H1 (cell line): ENCODE results near the gene CHD5. TPM values are rescaled to one million over a fixed set of nuclear protein-coding genes. Genes with fewer than 3 reads are reported as not detected.

ENCODE experiments used
- CTCF ChIA-PET: fragments of 300-600 bp; sonication (Branson Sonifier 250); formaldehyde crosslinking; loops from one replicate; lab custom pipeline; 2021; ENCODE audit not compliant: partially characterized antibody; lab: Charles Lee
- POLR2A ChIA-PET: fragments of 300-600 bp; sonication (Branson Sonifier 250); formaldehyde crosslinking; loops from one replicate; lab custom pipeline; 2021; ENCODE audit warnings: inconsistent platforms; ENCODE audit not compliant: partially characterized antibody; lab: Charles Lee
- DNase-seq, 2 experiments: peaks; one replicate each; pipeline versions ENCODE4 v3.0.0 to v3.0.0-alpha.2; 2010 to 2022; ENCODE audit warnings: low spot score in 2 of 2, low read depth in 1 of 2, mixed read lengths in 1 of 2
- FAIRE-seq: peaks from 2 replicates; lab custom pipeline; 2011; peaks lifted over from hg19 to GRCh38; lab: Jason Lieb, UNC
- H2AFZ ChIP-seq: 2 replicates; pipeline ENCODE4 v1.8.1; 2012; ENCODE audit warnings: low read length, inconsistent platforms
- H2AK5ac ChIP-seq: 2 replicates; pipeline ENCODE4 v1.6.1; 2013; ENCODE audit warnings: low read depth, low read length
- H2BK120ac ChIP-seq: replicated peaks from 2 replicates; pipeline ENCODE3; 2013; ENCODE audit warnings: low read depth, low read length, inconsistent platforms
- H2BK12ac ChIP-seq: 2 replicates; pipeline ENCODE4 v1.6.1; 2013; ENCODE audit warnings: low read depth, low read length
- H2BK15ac ChIP-seq: 2 replicates; pipeline ENCODE4 v1.6.1; 2013; ENCODE audit warnings: low read length
- H2BK20ac ChIP-seq: 2 replicates; pipeline ENCODE4 v1.6.1; 2013; ENCODE audit warnings: low read length
- H2BK5ac ChIP-seq: 2 replicates; pipeline ENCODE4 v1.6.1; 2013; ENCODE audit warnings: low read depth, low read length
- H3K14ac ChIP-seq: 2 replicates; pipeline ENCODE4 v1.6.1; 2013; ENCODE audit warnings: inconsistent platforms; ENCODE audit not compliant: insufficient read length
- H3K18ac ChIP-seq: 2 replicates; pipeline ENCODE4 v1.6.1; 2013; ENCODE audit warnings: low read length; ENCODE audit errors: extremely low read depth
- H3K23ac ChIP-seq: 2 replicates; pipeline ENCODE4 v1.6.1; 2013; ENCODE audit warnings: inconsistent platforms; ENCODE audit not compliant: insufficient read length
- H3K23me2 ChIP-seq: 2 replicates; pipeline ENCODE4 v1.6.1; 2013; ENCODE audit warnings: low read depth, low read length
- H3K27ac ChIP-seq: 2 replicates; pipeline ENCODE4 v1.6.1; 2011; ENCODE audit warnings: low read depth, low read length, inconsistent platforms
- H3K27me3 ChIP-seq, 4 experiments: replicated peaks in 1 of 4; 1 replicate in 1 of 4; 2 replicates in 3 of 4; pipeline versions ENCODE4 v1.6.1 to v1.8.1; 2011 to 2013; ENCODE audit warnings: low read length in 3 of 4, mild to moderate bottlenecking in 3 of 4, inconsistent platforms in 2 of 4, mixed read lengths in 2 of 4, moderate library complexity in 1 of 4; ENCODE audit not compliant: control insufficient read depth in 3 of 4, insufficient read depth in 3 of 4; ENCODE audit errors: extremely low read depth in 1 of 4
- H3K36me3 ChIP-seq, 4 experiments: 2 replicates each; pipeline versions ENCODE4 v1.6.1 to v1.8.1; 2011 to 2013; ENCODE audit warnings: mild to moderate bottlenecking in 4 of 4, low read length in 3 of 4, moderate library complexity in 2 of 4, control low read depth in 1 of 4, inconsistent platforms in 1 of 4; ENCODE audit not compliant: insufficient read depth in 4 of 4, control insufficient read depth in 2 of 4
- H3K4ac ChIP-seq: replicated peaks from 2 replicates; pipeline ENCODE3; 2013; ENCODE audit warnings: low read length, low read depth, mixed read lengths, inconsistent platforms; ENCODE audit not compliant: insufficient read length
- H3K4me1 ChIP-seq, 4 experiments: replicated peaks in 1 of 4; 1 replicate in 1 of 4; 2 replicates in 3 of 4; pipeline versions ENCODE4 v1.6.1 to v1.8.1; 2011 to 2013; ENCODE audit warnings: low read length in 3 of 4, inconsistent platforms in 2 of 4, mixed read lengths in 1 of 4; ENCODE audit not compliant: insufficient read depth in 4 of 4, control insufficient read depth in 3 of 4
- H3K4me2 ChIP-seq, 2 experiments: 2 replicates each; pipeline versions ENCODE4 v1.6.1 to v1.8.1; 2011 to 2013; ENCODE audit warnings: low read depth in 2 of 2, low read length in 2 of 2, control low read depth in 1 of 2, inconsistent platforms in 1 of 2, mild to moderate bottlenecking in 1 of 2; ENCODE audit not compliant: insufficient read depth in 1 of 2
- H3K4me3 ChIP-seq, 4 experiments: fragments of 200-600, 300-600 bp in 1 of 4; sonication (generic), shearing (Covaris generic), sonication (Bioruptor Twin) in 1 of 4; 2 replicates each; pipeline versions ENCODE4 v1.5.1 to v1.8.1; 2011 to 2016; ENCODE audit warnings: low read length in 4 of 4, low read depth in 3 of 4, control low read depth in 2 of 4, inconsistent platforms in 2 of 4, mild to moderate bottlenecking in 2 of 4, mixed read lengths in 1 of 4, moderate library complexity in 1 of 4; ENCODE audit not compliant: insufficient read depth in 2 of 4; ENCODE audit errors: extremely low read depth in 1 of 4
- H3K56ac ChIP-seq: replicated peaks from 2 replicates; pipeline ENCODE3; 2013; ENCODE audit warnings: low read depth, mild to moderate bottlenecking, mixed read lengths, low read length, inconsistent platforms; ENCODE audit not compliant: insufficient read length
- H3K79me1 ChIP-seq: 2 replicates; pipeline ENCODE4 v1.6.1; 2013; ENCODE audit warnings: low read depth, low read length, control low read depth
- H3K79me2 ChIP-seq, 2 experiments: 2 replicates each; pipeline versions ENCODE4 v1.6.1 to v1.8.1; 2012 to 2013; ENCODE audit warnings: low read length in 2 of 2, mild to moderate bottlenecking in 2 of 2, inconsistent platforms in 1 of 2; ENCODE audit not compliant: insufficient read depth in 2 of 2, control insufficient read depth in 1 of 2
- H3K9ac ChIP-seq, 4 experiments: replicated peaks in 1 of 4; 1 replicate in 1 of 4; 2 replicates in 3 of 4; pipeline versions ENCODE4 v1.6.1 to v1.8.1; 2011 to 2013; ENCODE audit warnings: low read depth in 3 of 4, low read length in 3 of 4, control low read depth in 2 of 4, mild to moderate bottlenecking in 2 of 4, moderate library complexity in 2 of 4, inconsistent platforms in 1 of 4; ENCODE audit errors: extremely low read depth in 1 of 4
- H3K9me3 ChIP-seq, 2 experiments: 2 replicates each; pipeline versions ENCODE4 v1.6.1 to v1.8.1; 2012 to 2013; ENCODE audit warnings: mild to moderate bottlenecking in 2 of 2, moderate library complexity in 2 of 2, control low read depth in 1 of 2, inconsistent platforms in 1 of 2, low read depth in 1 of 2, low read length in 1 of 2, mixed read lengths in 1 of 2; ENCODE audit not compliant: insufficient read depth in 2 of 2
- H4K20me1 ChIP-seq, 2 experiments: replicated peaks in 1 of 2; 2 replicates each; pipeline versions ENCODE3 to v1.8.1; 2011 to 2013; ENCODE audit warnings: inconsistent platforms in 2 of 2, low read length in 2 of 2, mild to moderate bottlenecking in 1 of 2; ENCODE audit not compliant: insufficient read depth in 2 of 2, control insufficient read depth in 1 of 2
- H4K5ac ChIP-seq: 2 replicates; pipeline ENCODE4 v1.6.1; 2013; ENCODE audit warnings: low read length, low read depth, mixed read lengths, inconsistent platforms; ENCODE audit not compliant: insufficient read length
- H4K8ac ChIP-seq: 2 replicates; pipeline ENCODE4 v1.8.0; 2013; ENCODE audit warnings: mild to moderate bottlenecking, moderate library complexity, low read length, inconsistent platforms; ENCODE audit not compliant: insufficient read depth; ENCODE audit errors: extremely low read depth
- H4K91ac ChIP-seq: replicated peaks from 2 replicates; pipeline ENCODE3; 2013; ENCODE audit warnings: low read length, mixed read lengths, inconsistent platforms; ENCODE audit not compliant: insufficient read length
- CBX5 ChIP-seq: fragments of 300-800, 300-1000 bp; sonication (generic); IDR thresholded peaks from 2 replicates; pipeline ENCODE4 v1.7.1; 2016; ENCODE audit warnings: antibody characterized with exemption, low read length, low read depth
- CBX8 ChIP-seq: fragments of 300-800, 300-1000 bp; sonication (generic); IDR thresholded peaks from 2 replicates; pipeline ENCODE4 v1.7.1; 2016; ENCODE audit warnings: low read depth, low read length, borderline replicate concordance
- EGR1 ChIP-seq: IDR thresholded peaks from 2 replicates; pipeline ENCODE4 v1.6.1; 2011; ENCODE audit warnings: low read depth, low read length, borderline replicate concordance
- GTF2F1 ChIP-seq: IDR thresholded peaks from 2 replicates; pipeline ENCODE4 v1.6.1; 2012; ENCODE audit warnings: low read depth, low read length, improper control_type of control experiment, borderline replicate concordance
- KDM1A ChIP-seq: fragments of 200-600, 300-600 bp; sonication (generic); IDR thresholded peaks from 2 replicates; pipeline ENCODE4 v1.7.1; 2016; ENCODE audit warnings: mild to moderate bottlenecking, low read length, borderline replicate concordance
- SAP30 ChIP-seq: fragments of 300-600 bp; sonication (generic); IDR thresholded peaks from 2 replicates; pipeline ENCODE4 v1.7.1; 2012; ENCODE audit warnings: low read length, moderate library complexity, mild to moderate bottlenecking, inconsistent platforms; ENCODE audit not compliant: insufficient read depth, insufficient replicate concordance
- SP4 ChIP-seq: IDR thresholded peaks from 2 replicates; pipeline ENCODE4 v1.6.1; 2012; ENCODE audit warnings: low read length, inconsistent platforms
- WGBS, 2 experiments: shearing (Covaris generic) in 1 of 2; methylation state at CpG; one replicate each; pipeline versions ENCODE4 v1.1.6 to v1.1.7; 2013 to 2015; ENCODE audit warnings: low lambda C conversion rate in 2 of 2, mixed read lengths in 2 of 2, inconsistent platforms in 1 of 2, low coverage in 1 of 2, missing lambda C conversion rate in 1 of 2; ENCODE audit not compliant: insufficient replicate concordance in 2 of 2, insufficient coverage in 1 of 2, insufficient read length in 1 of 2; ENCODE audit errors: extremely low coverage in 1 of 2, missing lambda C conversion rate in 1 of 2; 5-methylcytosine and 5-hydroxymethylcytosine counted together
- polyA plus RNA-seq, 7 experiments: library from polyadenylated mRNA; depleted of rRNA in 3 of 7; stranded (reverse) in 5 of 7; unstranded in 2 of 7; fragments of >200 nt in 5 of 7; fragments of 200-250 nt in 2 of 7; gene quantifications; 1 replicate in 5 of 7; 2 replicates in 1 of 7; 4 replicates in 1 of 7; pipeline versions ENCODE4 v1.2.1 to v1.2.3, GENCODE V29; 2011 to 2013; ENCODE audit warnings: missing spikeins in 2 of 7, mixed read lengths in 2 of 7
- total RNA-seq: library from RNA; stranded (reverse); fragmentation: NEBNext Ultra II Directional; extraction: Animal tissue kit (Norgen Biotek cat#: 25700); gene quantifications from 2 replicates; pipeline ENCODE4 v1.2.1, GENCODE V29; 2021
- TF ChIP-seq, protein P1 (sequence below), 3 experiments: IDR thresholded peaks; 1 replicate in 2 of 3; 2 replicates in 1 of 3; pipeline versions ENCODE4 v1.5.1 to v1.6.1; 2011; ENCODE audit warnings: low read length in 3 of 3, mild to moderate bottlenecking in 3 of 3, inconsistent platforms in 2 of 3, low read depth in 1 of 3, moderate library complexity in 1 of 3; ENCODE audit not compliant: insufficient read depth in 1 of 3; ENCODE audit errors: control extremely low read depth in 1 of 3

The CHD5 gene
- total and polyA plus RNA-seq, 2 of the 8 experiments (the other 6 are each of a cell fraction or from before 2014, with no cell fraction given): 0.42 to 1.8 TPM

- Histone ChIP-seq H2BK15ac (no peak overlapping the region), H3K9me3 (no peaks in the 10 kb centered on the region), H3K4me2 (peak overlapping the region; percentile 36 to 65), H2BK12ac (no peak overlapping the region), H3K14ac (no peak overlapping the region), H2AK5ac (no peak overlapping the region), H3K79me1 (no peaks in the 10 kb centered on the region; the same call in 1 of the 2 replicates), H3K4ac (no peak overlapping the region), H3K36me3 (no peaks in the 10 kb centered on the region), H3K9ac (no peak overlapping the region), H4K5ac (no peak overlapping the region), H4K20me1 (peaks cover 0 to 3% of the 10 kb centered on the region in 2 experiments), H3K4me1 (peaks cover 2 to 6% (median 4%) of the 10 kb centered on the region in 4 experiments; a peak in 4 of 7 replicates), H2BK20ac (no peak overlapping the region), H3K27ac (no peak overlapping the region), H3K56ac (no peak overlapping the region), H3K79me2 (no peaks in the 10 kb centered on the region), H3K18ac (no peak overlapping the region), H4K8ac (no peak overlapping the region), H3K4me3 (peak overlapping the region in 2 of 4 experiments; percentile 10 to 46; a peak in 3 of 8 replicates), H4K91ac (no peak overlapping the region), H3K23me2 (no peaks in the 10 kb centered on the region), H3K27me3 (no peaks in the 10 kb centered on the region; a peak in 1 of 7 replicates), H2BK5ac (no peak overlapping the region), H3K23ac (no peak overlapping the region), H2BK120ac (no peak overlapping the region), H2AFZ (no peak overlapping the region)
- WGBS, 2 experiments: 7% methylated on average over 16 of the region's 16 CpGs; no CpG with 5 or more reads in 1 of the 2 experiments
- CTCF ChIA-PET: interaction anchor here (0.7 to 5.5 kb wide), 49 partner anchors 10 to 214 kb away, joined by 3 to 43 read pairs (median 4); no protein-coding TSS in a partner anchor
- DNase-seq (peak; percentile 41 to 85), FAIRE-seq (peak; percentile 88)
- POLR2A ChIA-PET: interaction anchor here (1.0 to 1.2 kb wide), 3 partner anchors 8 to 137 kb away, joined by 3 to 4 read pairs (median 3); no protein-coding TSS in a partner anchor
- TF ChIP-seq GTF2F1: no peak
- peak; percentile 97 for TF ChIP-seq SAP30
- TF ChIP-seq, protein P1, sequence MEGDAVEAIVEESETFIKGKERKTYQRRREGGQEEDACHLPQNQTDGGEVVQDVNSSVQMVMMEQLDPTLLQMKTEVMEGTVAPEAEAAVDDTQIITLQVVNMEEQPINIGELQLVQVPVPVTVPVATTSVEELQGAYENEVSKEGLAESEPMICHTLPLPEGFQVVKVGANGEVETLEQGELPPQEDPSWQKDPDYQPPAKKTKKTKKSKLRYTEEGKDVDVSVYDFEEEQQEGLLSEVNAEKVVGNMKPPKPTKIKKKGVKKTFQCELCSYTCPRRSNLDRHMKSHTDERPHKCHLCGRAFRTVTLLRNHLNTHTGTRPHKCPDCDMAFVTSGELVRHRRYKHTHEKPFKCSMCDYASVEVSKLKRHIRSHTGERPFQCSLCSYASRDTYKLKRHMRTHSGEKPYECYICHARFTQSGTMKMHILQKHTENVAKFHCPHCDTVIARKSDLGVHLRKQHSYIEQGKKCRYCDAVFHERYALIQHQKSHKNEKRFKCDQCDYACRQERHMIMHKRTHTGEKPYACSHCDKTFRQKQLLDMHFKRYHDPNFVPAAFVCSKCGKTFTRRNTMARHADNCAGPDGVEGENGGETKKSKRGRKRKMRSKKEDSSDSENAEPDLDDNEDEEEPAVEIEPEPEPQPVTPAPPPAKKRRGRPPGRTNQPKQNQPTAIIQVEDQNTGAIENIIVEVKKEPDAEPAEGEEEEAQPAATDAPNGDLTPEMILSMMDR (IDR thresholded peaks at IDR 0.05; ENCODE audit: control extremely low read depth in 1 of 3, insufficient read depth in 1 of 3, low read depth in 1 of 3, low read length in 3 of 3): peak in 2 of 3 experiments; percentile 66 to 79; a peak in 3 of 4 replicates
- no peak for TF ChIP-seq KDM1A
- no peak for TF ChIP-seq CBX5
- TF ChIP-seq SP4: 0 out of 2 replicates have a peak, but pooled peaks have one; percentile 63
- TF ChIP-seq CBX8: no peak
- TF ChIP-seq EGR1: no peak
Measured at GRCh38 chr1:6052543-6053205, 127.4 kb downstream of the CHD5 start.
